HG03280 (cell line): ENCODE results near the gene DDX10.
A peak's percentile ranks its signal among the peaks of the same experiment; 100 is the strongest.
"Not testable (repeated sequence)": the region's sequence is repeated elsewhere in the genome, so short reads cannot be mapped to it uniquely, and the experiment has no call there.

Experiments
- ATAC-seq: cut with Tn5 transposase; IDR thresholded peaks from one replicate; pipeline ENCODE4 v1.9.1; 2021; ENCODE audit warnings: mild to moderate bottlenecking, moderate library complexity; ENCODE audit not compliant: unreplicated experiment

The DDX10 gene

GRCh38 chr11:108813086-108813485, 148.2 kb downstream of the DDX10 start:
- no peak for ATAC-seq

- no peak for ATAC-seq
Observed at GRCh38 chr11:108817976-108818375, 153.1 kb downstream of the DDX10 start.

- ATAC-seq: no peak
Observed at GRCh38 chr11:108818971-108819370, 154.1 kb downstream of the DDX10 start.

- no peak for ATAC-seq
Observed at GRCh38 chr11:108819957-108820356, 155.1 kb downstream of the DDX10 start.

- not testable (repeated sequence) for ATAC-seq
Observed at GRCh38 chr11:108823960-108824359, 159.1 kb downstream of the DDX10 start.

GRCh38 chr11:108824545-108824944, 159.7 kb downstream of the DDX10 start:
- no peak for ATAC-seq

GRCh38 chr11:108825381-108825780, 160.5 kb downstream of the DDX10 start:
- no peak for ATAC-seq

- ATAC-seq: no peak
Observed at GRCh38 chr11:108826136-108826535, 161.3 kb downstream of the DDX10 start.

- ATAC-seq: no peak
Observed at GRCh38 chr11:108835624-108836023, 170.8 kb downstream of the DDX10 start.

GRCh38 chr11:108836541-108836940, 171.7 kb downstream of the DDX10 start:
- no peak for ATAC-seq

GRCh38 chr11:108838102-108838791, 173.4 kb downstream of the DDX10 start:
- ATAC-seq: no peak

- no peak for ATAC-seq
Observed at GRCh38 chr11:108838792-108839105, 173.9 kb downstream of the DDX10 start.

GRCh38 chr11:108846009-108846408, 181.1 kb downstream of the DDX10 start:
- ATAC-seq: no peak

GRCh38 chr11:108847298-108847990, 182.6 kb downstream of the DDX10 start:
- no peak for ATAC-seq

GRCh38 chr11:108851781-108852180, 186.9 kb downstream of the DDX10 start:
- no peak for ATAC-seq

- ATAC-seq: no peak
Observed at GRCh38 chr11:108852701-108853100, 187.8 kb downstream of the DDX10 start.

GRCh38 chr11:108853151-108853550, 188.3 kb downstream of the DDX10 start:
- ATAC-seq: no peak

GRCh38 chr11:108853864-108854263, 189.0 kb downstream of the DDX10 start:
- ATAC-seq: peak; percentile 41

GRCh38 chr11:108854346-108854745, 189.5 kb downstream of the DDX10 start:
- ATAC-seq: peak; percentile 94

- ATAC-seq: no peak
Observed at GRCh38 chr11:108857382-108857781, 192.5 kb downstream of the DDX10 start.

GRCh38 chr11:108858622-108859021, 193.8 kb downstream of the DDX10 start:
- no peak for ATAC-seq

GRCh38 chr11:108859510-108859909, 194.6 kb downstream of the DDX10 start:
- no peak for ATAC-seq

GRCh38 chr11:108863528-108863927, 198.7 kb downstream of the DDX10 start:
- no peak for ATAC-seq
